Astrocyte (in vitro differentiated cells and primary cell): ENCODE measurements around the gene PUM2.

Experiments
- CTCF ChIP-seq: IDR thresholded peaks from 2 replicates; pipeline ENCODE4 v1.5.1; 2011; ENCODE audit warnings: low read depth, mild to moderate bottlenecking, inconsistent platforms, low read length, moderate library complexity; ENCODE audit not compliant: insufficient read depth
- EZH2 ChIP-seq: IDR thresholded peaks from 2 replicates; pipeline ENCODE4 v1.6.1; 2012; ENCODE audit warnings: mild to moderate bottlenecking, low read length, inconsistent platforms; ENCODE audit not compliant: insufficient read depth

- TF ChIP-seq CTCF, result no peak
- no peak for TF ChIP-seq EZH2
These were observed 125.1 kb downstream of the PUM2 start for GRCh38 chr2:20225294-20226151.
